Sigmoid colon (tissue), 7 donors: Measurements from ENCODE around the gene MAGEF1. TPM values are rescaled to one million over a fixed set of nuclear protein-coding genes. Genes with fewer than 3 reads are reported as not detected.
A peak's percentile ranks its signal among the peaks of the same experiment; 100 is the strongest.

Experiments used
- DNase-seq: peaks from one replicate; pipeline ENCODE4 v3.0.0-alpha.2; 2019
- H3K27ac ChIP-seq, 4 donors: fragments of 200-600 bp; sonication (generic); one replicate each; pipeline ENCODE4 v1.5.1; 2016 to 2019; ENCODE audit warnings: mild to moderate bottlenecking in 1 of 4
- H3K27me3 ChIP-seq, 3 donors: fragments of 200-600 bp; sonication (generic); one replicate each; pipeline ENCODE4 v1.5.1; 2019; ENCODE audit warnings: mild to moderate bottlenecking in 1 of 3
- H3K36me3 ChIP-seq, 4 donors: fragments of 200-600 bp; sonication (generic); one replicate each; pipeline ENCODE4 v1.5.1; 2016 to 2019
- H3K4me1 ChIP-seq, 4 donors: fragments of 200-600 bp; sonication (generic); one replicate each; pipeline ENCODE4 v1.5.1; 2017 to 2019
- H3K4me3 ChIP-seq, 4 donors: fragments of 200-600 bp; sonication (generic); one replicate each; pipeline ENCODE4 v1.5.1; 2017 to 2019; ENCODE audit warnings: mild to moderate bottlenecking in 2 of 4, moderate library complexity in 1 of 4
- H3K9me3 ChIP-seq, 4 donors: fragments of 200-600 bp in 3 of 4; sonication (generic) in 3 of 4; one replicate each; pipeline versions ENCODE4 v1.5.1 to v1.6.1; 2013 to 2019
- CTCF ChIP-seq, 4 experiments: fragments of 450-650 bp in 3 of 4; fragments of 200-600 bp in 1 of 4; IDR thresholded peaks; one replicate each; pipeline ENCODE4 v1.5.1; 2016 to 2019; ENCODE audit warnings: antibody characterized with exemption in 4 of 4, mild to moderate bottlenecking in 3 of 4, moderate library complexity in 2 of 4
- EP300 ChIP-seq, 4 donors: sonication (generic); formaldehyde crosslinking; IDR thresholded peaks; one replicate each; pipeline ENCODE4 v1.6.1; 2017; ENCODE audit warnings: antibody characterized with exemption in 4 of 4
- POLR2A ChIP-seq, 2 donors: fragments of 450-650 bp; IDR thresholded peaks; one replicate each; pipeline ENCODE4 v1.6.1; 2016; ENCODE audit warnings: antibody characterized with exemption in 2 of 2, mild to moderate bottlenecking in 2 of 2, moderate library complexity in 2 of 2
- POLR2AphosphoS5 ChIP-seq, 4 donors: sonication (generic); formaldehyde crosslinking; IDR thresholded peaks; one replicate each; pipeline ENCODE4 v1.6.1; 2017; ENCODE audit warnings: antibody characterized with exemption in 4 of 4
- WGBS, 2 donors: extraction: QIAGEN DNeasy Blood & Tissue Kit; methylation state at CpG; one replicate each; pipeline ENCODE4 v1.1.7; 2013; 5-methylcytosine and 5-hydroxymethylcytosine counted together
- intact Hi-C: fragments of 100-400 bp; cut with DNase I; formaldehyde crosslinking; loops from one replicate; pipeline ENCODE4 v1.15.1; 2023
- polyA plus RNA-seq, 3 donors: library from polyadenylated mRNA; stranded (reverse); fragments of 200-250 nt; gene quantifications; one replicate each; pipeline ENCODE4 v1.2.3, GENCODE V29; 2013
- total RNA-seq, 4 donors: library from RNA; depleted of rRNA; stranded (reverse); fragments of >200 nt; gene quantifications; one replicate each; pipeline ENCODE4 v1.1.0, GENCODE V29; 2016
- donor health status: healthy with polysubstance abuse.
- donor health status: Bipolar disorder and iron deficiency.
- donor health status: healthy.

Gene MAGEF1
- total and polyA plus RNA-seq, 7 donors: 29.4 to 43.6 (median 32.9) TPM

- H3K4me3 ChIP-seq: no peak overlapping the region
- no peaks in the 10 kb centered on the region for H3K9me3 ChIP-seq
- H3K4me1 ChIP-seq: peaks cover 0 to 63% (median 58%) of the 10 kb centered on the region in 4 donors
- peak overlapping the region in 3 of 4 donors; percentile 68 to 75 (median 72) for H3K27ac ChIP-seq
- no peaks in the 10 kb centered on the region for H3K36me3 ChIP-seq
- TF ChIP-seq CTCF (IDR thresholded peaks at IDR 0.05) (no peak), POLR2AphosphoS5 (IDR thresholded peaks at IDR 0.05) (no peak), EP300 (IDR thresholded peaks at IDR 0.05) (no peak), POLR2A (IDR thresholded peaks at IDR 0.05) (no peak)
- intact Hi-C loops: no loop called here
- H3K27me3 ChIP-seq: no peaks in the 10 kb centered on the region
- DNase-seq: peak; percentile 79
- WGBS, 2 donors: 23 to 54% methylated on average over 17 of the region's 17 CpGs
These were observed 24.4 kb downstream of the MAGEF1 start for GRCh38 chr3:184687363-184688015.

GRCh38 chr3:184685646-184686045, 26.2 kb downstream of the MAGEF1 start:
- Histone ChIP-seq H3K4me3 (no peak overlapping the region), H3K27me3 (no peaks in the 10 kb centered on the region), H3K36me3 (no peaks in the 10 kb centered on the region), H3K9me3 (no peaks in the 10 kb centered on the region), H3K27ac (no peak overlapping the region), H3K4me1 (peaks cover 0 to 46% (median 39%) of the 10 kb centered on the region in 4 donors)
- WGBS, 2 donors: 31 to 49% methylated on average over 4 of the region's 4 CpGs
- intact Hi-C loops: no loop called here
- TF ChIP-seq CTCF (IDR thresholded peaks at IDR 0.05) (no peak), POLR2A (IDR thresholded peaks at IDR 0.05) (no peak), EP300 (IDR thresholded peaks at IDR 0.05) (no peak), POLR2AphosphoS5 (IDR thresholded peaks at IDR 0.05) (no peak)
- DNase-seq: no peak

- TF ChIP-seq POLR2AphosphoS5 (IDR thresholded peaks at IDR 0.05): no peak
- no peak for TF ChIP-seq POLR2A (IDR thresholded peaks at IDR 0.05)
- TF ChIP-seq EP300 (IDR thresholded peaks at IDR 0.05): no peak
- no peak for TF ChIP-seq CTCF (IDR thresholded peaks at IDR 0.05)
- WGBS, 2 donors: 44 to 61% methylated on average over 4 of the region's 4 CpGs
- Histone ChIP-seq H3K9me3 (no peaks in the 10 kb centered on the region), H3K27me3 (no peaks in the 10 kb centered on the region), H3K4me3 (no peak overlapping the region), H3K36me3 (no peaks in the 10 kb centered on the region), H3K27ac (no peak overlapping the region), H3K4me1 (peaks cover 0 to 40% (median 35%) of the 10 kb centered on the region in 4 donors)
- DNase-seq: no peak
- intact Hi-C loops: no loop called here
These were observed 26.8 kb downstream of the MAGEF1 start for GRCh38 chr3:184685055-184685454.

- H3K27ac ChIP-seq: no peak overlapping the region
- no peak overlapping the region for H3K4me3 ChIP-seq
- H3K9me3 ChIP-seq: no peaks in the 10 kb centered on the region
- TF ChIP-seq POLR2AphosphoS5 (IDR thresholded peaks at IDR 0.05) (no peak), EP300 (IDR thresholded peaks at IDR 0.05) (no peak), CTCF (IDR thresholded peaks at IDR 0.05) (no peak), POLR2A (IDR thresholded peaks at IDR 0.05) (no peak)
- no peaks in the 10 kb centered on the region for H3K36me3 ChIP-seq
- DNase-seq: peak; percentile 28
- peaks cover 0 to 36% (median 29%) of the 10 kb centered on the region in 4 donors for H3K4me1 ChIP-seq
- WGBS, 2 donors: 94 to 97% methylated on average over 12 of the region's 12 CpGs
- H3K27me3 ChIP-seq: no peaks in the 10 kb centered on the region
- intact Hi-C loops: no loop called here
These were observed 27.8 kb downstream of the MAGEF1 start for GRCh38 chr3:184683900-184684560.
